ENCODE results near the gene NCDN.
"Not testable (repeated sequence)": the region's sequence is repeated elsewhere in the genome, so short reads cannot be mapped to it uniquely, and the experiment has no call there.

The NCDN gene

GRCh38 chr1:35572296-35572695 is 14.7 kb downstream of the NCDN start:
- no peak for DNase-seq

- DNase-seq: peak; percentile 51
These were observed 15.9 kb downstream of the NCDN start, which contains the start of gene TFAP2E for GRCh38 chr1:35573198-35574124. Gene TFAP2E (plus strand): TSS chr1:35573314. CDS start chr1:35573578, 264 bp downstream.

DNA sequence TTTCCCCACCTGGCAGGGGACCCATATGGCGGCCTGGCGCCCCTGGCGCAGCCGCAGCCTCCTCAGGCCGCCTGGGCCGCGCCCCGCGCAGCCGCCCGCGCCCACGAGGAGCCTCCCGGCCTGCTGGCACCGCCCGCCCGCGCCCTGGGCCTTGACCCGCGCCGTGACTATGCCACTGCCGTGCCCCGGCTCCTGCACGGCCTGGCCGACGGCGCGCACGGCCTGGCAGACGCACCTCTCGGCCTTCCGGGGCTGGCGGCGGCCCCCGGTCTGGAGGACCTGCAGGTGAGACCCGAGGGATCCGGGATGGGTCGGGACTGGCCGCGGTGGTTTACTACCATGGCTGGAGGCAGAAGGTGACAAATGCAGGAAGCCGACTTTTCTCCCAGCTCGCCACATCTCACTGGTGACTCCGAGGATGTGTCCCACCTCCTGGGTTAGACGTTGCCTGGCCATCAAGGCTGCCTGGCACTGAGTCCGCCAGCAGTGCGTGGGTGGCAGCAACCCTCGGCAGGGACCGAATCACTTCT is 16.6 kb downstream of the NCDN start:
- DNase-seq: no peak

DNA sequence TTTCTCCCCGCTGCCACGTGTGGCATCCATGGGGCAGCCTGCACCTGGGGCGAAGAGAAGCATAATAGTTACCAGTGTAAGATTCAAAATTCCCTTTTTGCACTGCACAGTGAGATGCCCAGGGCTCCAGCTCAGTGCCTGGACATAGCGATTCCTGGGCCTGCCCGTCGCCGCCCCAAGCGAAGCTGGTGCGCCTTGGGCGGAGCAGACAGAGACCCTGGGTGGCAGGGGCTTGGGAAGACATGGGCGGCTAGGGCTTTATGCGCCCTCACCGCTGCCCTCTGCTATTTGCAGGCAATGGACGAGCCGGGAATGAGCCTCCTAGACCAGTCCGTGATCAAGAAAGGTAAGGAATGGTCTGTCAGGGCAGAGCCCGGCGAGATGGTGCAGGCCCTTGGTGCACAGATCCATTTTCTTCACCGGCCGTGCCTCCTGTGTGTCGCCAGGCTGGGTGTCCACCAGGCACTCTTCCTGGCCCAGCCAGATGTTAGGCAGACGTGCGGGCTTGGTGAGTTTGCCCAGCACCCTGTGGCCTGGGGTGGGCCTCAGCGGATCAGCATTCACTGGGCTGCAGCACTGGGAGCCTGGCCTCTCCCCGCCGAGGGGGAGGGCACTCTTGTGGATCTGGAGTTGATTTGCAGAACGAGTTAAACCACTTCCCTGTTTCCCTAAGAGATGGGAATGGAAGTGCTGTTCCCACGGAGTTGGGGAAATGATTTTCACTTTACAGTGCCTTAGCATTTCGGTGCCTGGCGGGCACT is 17.2 kb downstream of the NCDN start:
- DNase-seq: no peak

GRCh38 chr1:35575416-35575958 is 17.9 kb downstream of the NCDN start:
- DNase-seq: no peak

- peak; percentile 35 for DNase-seq
These were observed 18.6 kb downstream of the NCDN start for GRCh38 chr1:35576061-35576765.

DNA sequence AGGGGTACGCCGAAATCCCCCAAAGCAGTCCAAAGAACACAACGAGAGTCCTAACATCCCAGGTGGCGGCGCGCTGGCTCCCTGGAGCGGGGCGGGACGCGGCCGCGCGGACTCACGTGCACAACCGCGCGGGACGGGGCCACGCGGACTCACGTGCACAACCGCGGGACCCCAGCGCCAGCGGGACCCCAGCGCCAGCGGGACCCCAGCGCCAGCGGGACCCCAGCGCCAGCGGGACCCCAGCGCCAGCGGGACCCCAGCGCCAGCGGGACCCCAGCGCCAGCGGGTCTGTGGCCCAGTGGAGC is 19.1 kb downstream of the NCDN start:
- not testable (repeated sequence) for DNase-seq

- peak; percentile 86 for DNase-seq
These were observed 19.7 kb downstream of the NCDN start for GRCh38 chr1:35577071-35577998.

GRCh38 chr1:35580949-35581388 is 23.4 kb downstream of the NCDN start:
- DNase-seq: no peak

DNA sequence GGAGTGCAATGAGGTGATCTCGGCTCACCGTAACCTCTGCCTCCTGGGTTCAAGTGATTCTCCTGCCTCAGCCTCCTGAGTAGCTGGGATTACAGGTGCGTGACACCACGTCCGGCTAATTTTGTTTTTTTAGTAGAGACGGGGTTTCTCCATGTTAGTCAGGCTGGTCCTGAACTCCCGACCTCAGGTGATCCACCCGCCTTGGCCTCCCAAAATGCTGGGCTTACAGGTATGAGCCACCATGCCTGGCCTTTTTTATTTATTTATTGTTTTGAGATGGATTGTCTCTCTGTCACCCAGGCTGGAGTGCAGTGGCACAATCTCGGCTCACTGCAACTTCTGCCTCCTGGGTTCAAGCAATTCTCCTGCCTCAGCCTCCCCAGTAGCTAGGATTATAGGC is 24.0 kb downstream of the NCDN start:
- DNase-seq: not testable (repeated sequence)

- no peak for DNase-seq
These were observed 27.7 kb downstream of the NCDN start for GRCh38 chr1:35585281-35585680.

- DNase-seq: not testable (repeated sequence)
These were observed 28.2 kb downstream of the NCDN start for GRCh38 chr1:35585805-35586204.

DNA sequence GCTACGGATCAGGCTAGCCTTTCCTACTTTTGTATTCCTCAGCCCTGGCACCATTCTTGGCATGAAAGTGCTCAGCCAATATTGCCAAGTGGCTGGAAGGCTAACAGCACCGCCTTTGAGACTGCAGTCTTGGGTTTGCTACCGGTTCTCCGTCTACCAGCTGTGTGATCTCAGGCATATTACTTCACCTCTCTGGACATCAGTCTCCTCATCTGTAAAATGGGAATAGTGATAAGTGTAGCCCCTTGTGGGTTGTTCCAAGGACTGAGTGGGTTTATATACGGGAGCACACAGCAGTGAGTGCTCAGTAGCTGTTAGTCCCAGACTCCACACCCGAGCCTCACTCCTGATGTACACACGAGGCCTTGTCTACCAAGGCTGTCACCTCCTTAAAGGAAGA is 29.2 kb downstream of the NCDN start:
- DNase-seq: no peak

GRCh38 chr1:35587736-35588135 is 30.1 kb downstream of the NCDN start:
- no peak for DNase-seq

DNA sequence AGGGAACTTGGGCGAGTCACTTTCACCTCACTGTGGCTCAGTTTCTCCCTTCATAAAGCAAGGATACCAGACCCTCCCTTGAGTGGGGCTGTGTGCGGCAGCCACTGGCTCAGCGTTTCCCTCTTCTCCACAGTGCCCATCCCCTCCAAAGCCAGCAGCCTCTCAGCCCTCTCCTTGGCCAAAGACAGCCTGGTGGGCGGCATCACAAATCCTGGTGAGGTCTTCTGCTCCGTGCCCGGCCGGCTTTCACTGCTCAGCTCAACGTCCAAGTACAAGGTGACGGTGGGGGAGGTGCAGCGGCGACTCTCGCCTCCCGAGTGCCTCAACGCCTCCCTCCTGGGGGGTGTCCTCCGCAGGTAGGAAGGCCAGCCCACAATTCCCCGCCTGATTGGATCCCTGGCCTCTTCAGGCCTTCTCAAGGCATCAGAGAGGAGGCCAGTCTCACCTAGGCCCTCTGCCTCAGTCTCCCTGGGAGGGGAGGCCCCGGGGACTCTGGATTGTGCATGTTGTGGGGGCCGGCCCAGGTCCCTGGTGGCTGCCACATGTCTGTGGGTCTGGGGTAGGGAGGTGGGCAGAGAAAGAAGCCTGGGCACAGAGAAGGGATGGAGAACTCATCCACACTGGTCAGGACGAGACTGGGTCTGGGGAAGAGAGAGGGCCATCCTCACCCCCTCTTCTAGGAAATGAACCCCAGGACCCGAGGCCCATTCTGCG is 30.8 kb downstream of the NCDN start:
- no peak for DNase-seq

GRCh38 chr1:35589516-35590427 is 32.2 kb downstream of the NCDN start:
- DNase-seq: no peak

DNA sequence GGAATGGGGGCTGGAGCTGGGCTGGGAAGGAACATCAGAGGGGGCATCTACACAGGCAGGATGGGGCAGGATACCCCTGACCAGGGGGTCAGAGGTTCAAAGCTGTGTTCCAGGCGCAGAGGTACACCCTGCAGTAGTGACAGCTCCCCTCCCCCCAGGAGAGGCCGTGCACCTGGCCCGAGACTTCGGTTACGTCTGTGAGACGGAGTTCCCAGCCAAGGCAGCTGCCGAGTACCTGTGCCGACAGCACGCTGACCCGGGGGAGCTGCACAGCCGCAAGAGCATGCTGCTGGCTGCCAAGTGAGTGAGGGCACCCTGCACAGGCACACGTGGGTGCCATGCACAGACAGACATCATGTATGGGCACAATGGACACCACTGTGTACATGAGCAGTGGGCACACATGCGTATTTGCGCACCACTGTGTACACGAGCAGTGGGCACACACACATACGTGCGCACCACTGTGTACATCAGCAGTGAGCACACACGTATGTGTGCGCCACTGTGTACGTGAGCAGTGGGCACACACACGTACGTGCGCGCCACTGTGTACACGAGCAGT is 33.0 kb downstream of the NCDN start:
- no peak for DNase-seq

DNA sequence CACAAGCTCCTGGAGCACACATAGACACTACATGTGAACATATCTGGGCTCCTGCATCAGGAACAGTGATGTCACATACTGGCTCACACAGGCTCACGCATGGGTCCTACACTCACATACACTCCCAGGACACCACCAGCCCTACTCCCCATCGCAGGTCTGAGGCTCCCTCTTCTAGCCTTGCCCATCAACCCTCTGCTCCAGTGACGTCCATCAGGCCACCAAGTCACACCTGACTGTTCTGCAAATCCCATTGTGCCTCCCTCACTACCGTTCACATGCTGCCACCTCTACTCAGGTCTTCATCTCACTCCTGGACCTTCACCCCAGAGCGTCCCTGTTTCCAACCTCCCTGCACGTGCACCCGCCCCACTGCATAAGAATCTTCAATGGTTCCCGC is 33.6 kb downstream of the NCDN start:
- DNase-seq: no peak

DNA sequence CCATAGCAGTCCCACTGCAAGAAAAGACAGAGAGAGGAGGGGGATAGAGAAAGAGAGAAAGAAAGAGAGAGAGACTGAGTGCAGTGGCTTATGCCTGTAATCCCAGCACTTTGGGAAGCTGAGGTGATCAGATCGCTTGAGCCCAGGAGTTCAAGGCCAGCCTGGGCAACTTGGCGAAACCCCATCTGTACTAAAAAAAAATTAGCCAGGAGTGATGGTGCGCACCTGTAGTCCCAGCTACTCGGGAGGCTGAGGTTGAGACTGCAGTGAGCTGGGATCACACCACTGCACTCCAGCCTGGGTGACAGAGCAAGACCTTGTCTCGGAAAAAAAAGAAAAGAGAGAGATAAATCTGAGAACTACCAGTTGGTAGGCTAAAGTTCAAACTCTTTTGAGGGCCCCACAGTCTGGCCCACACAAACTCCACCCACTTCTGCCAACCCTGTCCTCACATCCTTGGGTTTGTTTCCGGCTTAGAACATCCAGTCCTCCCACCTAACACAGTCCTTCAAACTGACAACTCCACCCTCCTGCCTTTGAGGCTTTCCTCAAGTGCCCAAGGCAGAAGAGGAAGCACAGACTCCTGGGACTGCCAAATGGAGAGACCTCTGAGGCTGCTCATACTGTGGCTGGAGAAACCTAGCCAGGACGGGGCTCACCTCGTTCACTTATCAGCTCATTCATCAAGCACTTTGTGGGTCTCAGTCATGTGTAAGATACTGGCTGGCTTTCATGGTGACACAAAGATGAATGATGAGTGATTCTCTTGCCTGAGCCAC is 35.6 kb downstream of the NCDN start:
- DNase-seq: peak; percentile 45

Data from hematopoietic multipotent progenitor cell treated with erythropoietin and hydrocortisone succinate and interleukin-3 and kit ligand, for 6 days (in vitro differentiated cells).